Psoas muscle (tissue), 8 donors: ENCODE results near the gene URB1. TPM values are rescaled to one million over a fixed set of nuclear protein-coding genes. Genes with fewer than 3 reads are reported as not detected.

Experiments
- ATAC-seq, 4 donors: fragments of 200-7000 bp; cut with Tn5 transposase; one replicate each; pipeline ENCODE4 v1.9.1; 2020; ENCODE audit warnings: moderate library complexity in 3 of 4, mild to moderate bottlenecking in 2 of 4
- DNase-seq, 2 donors: peaks; one replicate each; pipeline ENCODE4 v3.0.0-alpha.2; 2020
- H3K27ac ChIP-seq: fragments of 200-600 bp; one replicate; pipeline ENCODE4 v1.8.0; 2022
- H3K27me3 ChIP-seq, 3 donors: fragments of 200-600 bp in 1 of 3; one replicate each; pipeline versions ENCODE4 v1.6.1 to v1.8.0; 2013 to 2022; ENCODE audit warnings: low read length in 2 of 3, mild to moderate bottlenecking in 2 of 3, moderate library complexity in 1 of 3; ENCODE audit not compliant: insufficient read depth in 3 of 3
- H3K36me3 ChIP-seq, 2 donors: fragments of 200-600 bp in 1 of 2; one replicate each; pipeline versions ENCODE4 v1.6.1 to v1.8.0; 2013 to 2022; ENCODE audit warnings: low read depth in 1 of 2, mild to moderate bottlenecking in 1 of 2, moderate library complexity in 1 of 2; ENCODE audit not compliant: insufficient read depth in 1 of 2
- H3K4me1 ChIP-seq: fragments of 200-600 bp; one replicate; pipeline ENCODE4 v1.8.0; 2022
- H3K4me3 ChIP-seq: fragments of 200-600 bp; one replicate; pipeline ENCODE4 v1.8.0; 2022; ENCODE audit warnings: mild to moderate bottlenecking
- H3K9me3 ChIP-seq: fragments of 200-600 bp; one replicate; pipeline ENCODE4 v1.8.0; 2022
- CTCF ChIP-seq: fragments of 200-600 bp; IDR thresholded peaks from one replicate; pipeline ENCODE4 v1.8.0; 2022; ENCODE audit warnings: antibody characterized with exemption
- WGBS, 3 donors: extraction: QIAGEN DNeasy Blood & Tissue Kit; methylation state at CpG; one replicate each; pipeline versions ENCODE4 v1.1.6 to v1.1.7; 2013; 5-methylcytosine and 5-hydroxymethylcytosine counted together
- intact Hi-C, 2 donors: fragments of 100-400 bp; cut with DNase I; formaldehyde crosslinking; loops; one replicate each; pipeline versions ENCODE4 v1.11.0 to v1.14.2; 2022
- polyA plus RNA-seq, 3 donors: library from polyadenylated mRNA; stranded (reverse); fragments of 200-250 nt; gene quantifications; one replicate each; pipeline ENCODE4 v1.2.3, GENCODE V29; 2013
- total RNA-seq, 4 donors: library from RNA; stranded (reverse); fragmentation: NEBNext Ultra II Directional in 2 of 4; extraction: Animal tissue kit (Norgen Biotek cat#: 25700) in 2 of 4; gene quantifications; one replicate each; pipeline versions ENCODE4 v1.2.1 to v1.2.4, GENCODE V29; 2021 to 2023
- donor health status: healthy with polysubstance abuse.
- donor health status: DM: no; HTN: no; CAD: no; lungs with moderate emphysema.
- donor health status: Bipolar disorder and iron deficiency.
- donor health status: healthy.
- donor health status: DM: yes; HTN: yes; CAD: no.
- donor health status: DM: no; HTN: no; CAD: no.
- donor health status: DM: no; HTN: no; CAD: no.
- donor health status: DM: yes; HTN: yes; CAD: no.

The URB1 gene
- total and polyA plus RNA-seq, 7 donors = 4.8 to 19.8 (median 12.9) TPM

DNA sequence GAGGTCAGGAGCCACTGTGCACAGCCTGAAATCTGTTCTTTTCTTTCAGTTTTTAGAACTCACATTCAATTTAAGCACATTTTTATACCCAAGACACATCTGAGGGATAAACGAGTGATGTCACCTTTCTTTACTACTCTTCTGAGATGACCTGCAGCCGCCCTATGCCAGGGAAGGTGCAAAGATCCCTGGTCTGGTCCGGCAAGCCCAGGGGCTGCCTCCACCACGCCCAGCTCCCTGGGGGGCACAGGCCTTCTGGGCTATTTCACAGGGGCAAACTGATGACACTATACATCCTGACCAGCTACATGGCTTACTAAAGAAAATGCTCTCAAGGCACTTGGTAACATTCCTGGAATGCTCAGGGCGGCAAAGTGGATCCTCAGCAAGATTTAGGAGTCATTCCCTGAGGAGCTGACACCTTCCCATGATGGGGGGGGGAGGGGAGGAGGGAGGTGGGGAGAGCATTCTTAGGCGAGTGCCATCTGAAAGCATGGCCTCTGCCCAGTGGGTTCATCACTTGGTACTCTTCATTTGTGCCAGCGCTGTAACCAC lies 82.8 kb downstream of the URB1 start:
- ATAC-seq = no peak
- Histone ChIP-seq H3K9me3 (no peaks in the 10 kb centered on the region), H3K36me3 (peaks cover 4 to 45% of the 10 kb centered on the region in 2 donors), H3K27me3 (no peaks in the 10 kb centered on the region), H3K4me3 (no peak overlapping the region), H3K27ac (no peak overlapping the region), H3K4me1 (no peaks in the 10 kb centered on the region)
- intact Hi-C loops = no loop called here
- no peak for DNase-seq
- WGBS, 3 donors = 87 to 90% (median 89%) methylated on average over 7 of the region's 7 CpGs
- no peak for TF ChIP-seq CTCF

GRCh38 chr21:32308696-32309095 lies 84.1 kb downstream of the URB1 start:
- Histone ChIP-seq H3K36me3 (peaks cover 0 to 32% of the 10 kb centered on the region in 2 donors), H3K4me3 (no peak overlapping the region), H3K27me3 (no peaks in the 10 kb centered on the region), H3K4me1 (no peaks in the 10 kb centered on the region), H3K9me3 (no peaks in the 10 kb centered on the region), H3K27ac (no peak overlapping the region)
- no peak for ATAC-seq
- no peak for DNase-seq
- intact Hi-C loops = no loop called here
- WGBS, 3 donors = 88 to 93% (median 89%) methylated on average over 10 of the region's 10 CpGs
- TF ChIP-seq CTCF = no peak

GRCh38 chr21:32307706-32308105 lies 85.1 kb downstream of the URB1 start:
- no peak for TF ChIP-seq CTCF
- Histone ChIP-seq H3K27me3 (no peaks in the 10 kb centered on the region), H3K4me3 (no peak overlapping the region), H3K9me3 (no peaks in the 10 kb centered on the region), H3K27ac (no peak overlapping the region), H3K4me1 (no peaks in the 10 kb centered on the region), H3K36me3 (peaks cover 0 to 24% of the 10 kb centered on the region in 2 donors)
- no peak for ATAC-seq
- 94 to 99% (median 95%) methylated on average over 4 of the region's 4 CpGs for WGBS, 3 donors
- DNase-seq = no peak
- intact Hi-C loops = no loop called here

GRCh38 chr21:32306021-32306780 lies 86.6 kb downstream of the URB1 start:
- Histone ChIP-seq H3K4me1 (no peaks in the 10 kb centered on the region), H3K9me3 (no peaks in the 10 kb centered on the region), H3K27me3 (no peaks in the 10 kb centered on the region), H3K36me3 (peaks cover 0 to 17% of the 10 kb centered on the region in 2 donors), H3K4me3 (no peak overlapping the region), H3K27ac (no peak overlapping the region)
- peak in 1 of 4 donors; percentile 16 for ATAC-seq
- DNase-seq = no peak
- WGBS, 3 donors = 50 to 58% (median 56%) methylated on average over 22 of the region's 22 CpGs
- no peak for TF ChIP-seq CTCF
- intact Hi-C loops = no loop called here
